GM10847 (cell line): Measurements from ENCODE around the gene TRIP10.

Experiments used
- POLR2A ChIP-seq: IDR thresholded peaks from 2 replicates; pipeline ENCODE4 v1.6.1; 2011; ENCODE audit not compliant: insufficient read length; ENCODE audit errors: extremely low read depth

Gene TRIP10

GRCh38 chr19:6765738-6766356 lies 26.4 kb downstream of the TRIP10 start:
- no peak for TF ChIP-seq POLR2A

- TF ChIP-seq POLR2A: no peak
Observed at GRCh38 chr19:6766357-6767080, 27.0 kb downstream of the TRIP10 start.

- TF ChIP-seq POLR2A: no peak
Observed at GRCh38 chr19:6767081-6767356, 27.5 kb downstream of the TRIP10 start.

- TF ChIP-seq POLR2A: peak; percentile 53
Observed at GRCh38 chr19:6767357-6768235, 28.1 kb downstream of the TRIP10 start, which contains the start of gene SH2D3A. Gene SH2D3A, minus strand, starts transcription at chr19:6767435. Its CDS starts 3,687 bp downstream, at chr19:6763748.

- TF ChIP-seq POLR2A: no peak
Observed at GRCh38 chr19:6768236-6768785, 28.8 kb downstream of the TRIP10 start.

- no peak for TF ChIP-seq POLR2A
Observed at GRCh38 chr19:6769006-6769619, 29.6 kb downstream of the TRIP10 start.

- peak; percentile 84 for TF ChIP-seq POLR2A
Observed at GRCh38 chr19:6772028-6772865, 32.8 kb downstream of the TRIP10 start, which contains the start of gene VAV1. Gene VAV1, plus strand, starts transcription at chr19:6772708. Its CDS starts 100 bp downstream, at chr19:6772808.

GRCh38 chr19:6772866-6773322 lies 33.4 kb downstream of the TRIP10 start:
- no peak for TF ChIP-seq POLR2A

- peak; percentile 44 for TF ChIP-seq POLR2A
Observed at GRCh38 chr19:6773323-6773931, 33.9 kb downstream of the TRIP10 start.

GRCh38 chr19:6774821-6775707 lies 35.6 kb downstream of the TRIP10 start:
- no peak for TF ChIP-seq POLR2A

GRCh38 chr19:6776999-6777398 lies 37.5 kb downstream of the TRIP10 start:
- TF ChIP-seq POLR2A: no peak

- TF ChIP-seq POLR2A: no peak
Observed at GRCh38 chr19:6777434-6777833, 38.0 kb downstream of the TRIP10 start.

- TF ChIP-seq POLR2A: no peak
Observed at GRCh38 chr19:6778386-6778785, 38.9 kb downstream of the TRIP10 start.
